Hippocampal formation (tissue), 2 donors: ENCODE data around the gene HOXB2.
"Not testable (repeated sequence)": the region's sequence is repeated elsewhere in the genome, so short reads cannot be mapped to it uniquely, and the experiment has no call there.

ENCODE experiments used
- DNase-seq, 2 donors: peaks; one replicate each; lab custom pipeline; 2025; lab: John Stamatoyannopoulos, UW

Gene HOXB2

GRCh38 chr17:48514477-48514876 lies 30.4 kb downstream of the HOXB2 start:
- no peak for DNase-seq

GRCh38 chr17:48513666-48514455 lies 31.0 kb downstream of the HOXB2 start:
- no peak for DNase-seq

- DNase-seq = no peak
These were observed 31.8 kb downstream of the HOXB2 start for GRCh38 chr17:48513097-48513496.

GRCh38 chr17:48510761-48511604 lies 33.9 kb downstream of the HOXB2 start:
- DNase-seq = no peak

GRCh38 chr17:48510381-48510760 lies 34.5 kb downstream of the HOXB2 start:
- no peak for DNase-seq

- not testable (repeated sequence) for DNase-seq
These were observed 35.2 kb downstream of the HOXB2 start for GRCh38 chr17:48509708-48510107.

- no peak for DNase-seq
These were observed 38.7 kb downstream of the HOXB2 start for GRCh38 chr17:48506246-48506645.

- no peak for DNase-seq
These were observed 39.1 kb downstream of the HOXB2 start for GRCh38 chr17:48505788-48506187.

- no peak for DNase-seq
These were observed 40.0 kb downstream of the HOXB2 start for GRCh38 chr17:48504953-48505352.

- DNase-seq = no peak
These were observed 41.2 kb downstream of the HOXB2 start for GRCh38 chr17:48503747-48504146.

- no peak for DNase-seq
These were observed 42.0 kb downstream of the HOXB2 start for GRCh38 chr17:48502901-48503300.

- no peak for DNase-seq
These were observed 42.6 kb downstream of the HOXB2 start for GRCh38 chr17:48502312-48502711.

GRCh38 chr17:48500435-48501426 lies 44.2 kb downstream of the HOXB2 start:
- DNase-seq = no peak

GRCh38 chr17:48499735-48500434 lies 45.0 kb downstream of the HOXB2 start:
- DNase-seq = no peak

- no peak for DNase-seq
These were observed 45.7 kb downstream of the HOXB2 start for GRCh38 chr17:48499248-48499647.

GRCh38 chr17:48498164-48498850 lies 46.6 kb downstream of the HOXB2 start:
- DNase-seq = no peak

- DNase-seq = no peak
These were observed 47.8 kb downstream of the HOXB2 start for GRCh38 chr17:48497103-48497502.

- DNase-seq = no peak
These were observed 50.6 kb downstream of the HOXB2 start for GRCh38 chr17:48494335-48494734.
